ENCODE results near the gene TYW1B.
"Not testable (repeated sequence)": the region's sequence is repeated elsewhere in the genome, so short reads cannot be mapped to it uniquely, and the experiment has no call there.

TYW1B gene

GRCh38 chr7:72810437-72810836 is 17.6 kb downstream of the TYW1B start:
- not testable (repeated sequence) for DNase-seq

- DNase-seq: not testable (repeated sequence)
Observed at GRCh38 chr7:72808511-72808910, 19.5 kb downstream of the TYW1B start.

- DNase-seq: not testable (repeated sequence)
Observed at GRCh38 chr7:72806851-72807250, 21.1 kb downstream of the TYW1B start.

- no peak for DNase-seq
Observed at GRCh38 chr7:72805526-72806494, 22.2 kb downstream of the TYW1B start.

- not testable (repeated sequence) for DNase-seq
Observed at GRCh38 chr7:72803778-72804177, 24.2 kb downstream of the TYW1B start.

GRCh38 chr7:72801564-72801963 is 26.4 kb downstream of the TYW1B start:
- not testable (repeated sequence) for DNase-seq

- not testable (repeated sequence) for DNase-seq
Observed at GRCh38 chr7:72795401-72795800, 32.6 kb downstream of the TYW1B start.

GRCh38 chr7:72793791-72794190 is 34.2 kb downstream of the TYW1B start:
- DNase-seq: no peak

- not testable (repeated sequence) for DNase-seq
Observed at GRCh38 chr7:72790698-72791060, 37.3 kb downstream of the TYW1B start.

GRCh38 chr7:72790048-72790697 is 37.8 kb downstream of the TYW1B start:
- peak in 8 of 14 donors; percentile 0 to 76 (median 20) for DNase-seq

GRCh38 chr7:72785166-72785955 is 42.6 kb downstream of the TYW1B start:
- no peak for DNase-seq

GRCh38 chr7:72783601-72784370 is 44.2 kb downstream of the TYW1B start:
- peak in 4 of 14 donors; percentile 2 to 54 (median 8) for DNase-seq

GRCh38 chr7:72781631-72782030 is 46.4 kb downstream of the TYW1B start:
- no peak for DNase-seq

- no peak for DNase-seq
Observed at GRCh38 chr7:72781161-72781560, 46.8 kb downstream of the TYW1B start.

- not testable (repeated sequence) for DNase-seq
Observed at GRCh38 chr7:72780289-72780894, 47.6 kb downstream of the TYW1B start.

- DNase-seq: not testable (repeated sequence)
Observed at GRCh38 chr7:72777167-72777566, 50.8 kb downstream of the TYW1B start.

- not testable (repeated sequence) for DNase-seq
Observed at GRCh38 chr7:72772627-72773026, 55.4 kb downstream of the TYW1B start.

- DNase-seq: not testable (repeated sequence)
Observed at GRCh38 chr7:72766994-72767393, 61.0 kb downstream of the TYW1B start.

GRCh38 chr7:72760602-72761001 is 67.4 kb downstream of the TYW1B start:
- no peak for DNase-seq

GRCh38 chr7:72754312-72754711 is 73.7 kb downstream of the TYW1B start:
- DNase-seq: no peak

- no peak for DNase-seq
Observed at GRCh38 chr7:72753781-72754180, 74.2 kb downstream of the TYW1B start.

Measured in C1 segment of cervical spinal cord (tissue), 14 donors.